GM12891 (cell line): ENCODE measurements around the gene IL27RA.

Experiments
- DNase-seq: peaks from one replicate; pipeline ENCODE4 v3.0.0; 2011; ENCODE audit warnings: low spot score; ENCODE audit not compliant: insufficient read length
- FAIRE-seq: peaks from 2 replicates; lab custom pipeline; 2011; peaks lifted over from hg19 to GRCh38; lab: Jason Lieb, UNC
- PAX5 ChIP-seq: IDR thresholded peaks from 2 replicates; pipeline ENCODE4 v1.6.1; 2011; ENCODE audit warnings: low read length, moderate library complexity, mild to moderate bottlenecking; ENCODE audit not compliant: insufficient read depth, severe bottlenecking
- POLR2A ChIP-seq: IDR thresholded peaks from 2 replicates; pipeline ENCODE4 v1.6.1; 2011; ENCODE audit warnings: low read depth, low read length, control low read depth
- POLR2AphosphoS5 ChIP-seq: IDR thresholded peaks from 2 replicates; pipeline ENCODE4 v1.6.1; 2011; ENCODE audit warnings: low read depth, low read length, control low read depth
- POU2F2 ChIP-seq: IDR thresholded peaks from 2 replicates; pipeline ENCODE4 v1.6.1; 2011; ENCODE audit warnings: low read depth, mild to moderate bottlenecking, control low read depth, low read length, moderate library complexity
- SPI1 ChIP-seq: IDR thresholded peaks from 2 replicates; pipeline ENCODE4 v1.6.1; 2011; ENCODE audit warnings: low read depth, low read length, control low read depth
- TAF1 ChIP-seq: IDR thresholded peaks from 2 replicates; pipeline ENCODE4 v1.6.1; 2011; ENCODE audit warnings: low read depth, low read length, control low read depth

IL27RA gene

GRCh38 chr19:14053032-14053431 lies 21.5 kb downstream of the IL27RA start:
- no peak for TF ChIP-seq PAX5
- TF ChIP-seq POLR2AphosphoS5, result no peak
- DNase-seq (no peak), FAIRE-seq (no peak)

- FAIRE-seq (no peak), DNase-seq (no peak)
- TF ChIP-seq POLR2A (peak; percentile 18; the same call in 1 of the 2 replicates), SPI1 (no peak), POU2F2 (no peak), TAF1 (no peak), PAX5 (no peak), POLR2AphosphoS5 (0 out of 2 replicates have a peak, but pooled peaks have one; percentile 6)
These were observed 21.9 kb downstream of the IL27RA start for GRCh38 chr19:14053500-14053899.

- DNase-seq (no peak), FAIRE-seq (no peak)
- TF ChIP-seq POLR2AphosphoS5 (no peak), PAX5 (no peak)
These were observed 22.5 kb downstream of the IL27RA start for GRCh38 chr19:14054099-14054498.

GRCh38 chr19:14054721-14055120 lies 23.2 kb downstream of the IL27RA start:
- TF ChIP-seq PAX5, result no peak
- TF ChIP-seq SPI1, result no peak
- no peak for TF ChIP-seq POLR2A
- no peak for TF ChIP-seq POLR2AphosphoS5
- no peak for TF ChIP-seq POU2F2
- DNase-seq (no peak), FAIRE-seq (no peak)

- FAIRE-seq (no peak), DNase-seq (no peak)
- TF ChIP-seq PAX5 (no peak), POLR2A (no peak), POLR2AphosphoS5 (no peak), POU2F2 (no peak), TAF1 (no peak), SPI1 (no peak)
These were observed 23.8 kb downstream of the IL27RA start for GRCh38 chr19:14055396-14055795.

GRCh38 chr19:14056069-14056666 lies 24.6 kb downstream of the IL27RA start:
- no peak for TF ChIP-seq POU2F2
- TF ChIP-seq SPI1, result no peak
- TF ChIP-seq POLR2A, result no peak
- TF ChIP-seq PAX5, result no peak
- TF ChIP-seq TAF1, result no peak
- TF ChIP-seq POLR2AphosphoS5, result no peak
- no peak for FAIRE-seq
- DNase-seq, result no peak

- no peak for DNase-seq
- FAIRE-seq, result no peak
- TF ChIP-seq PAX5 (no peak), POLR2AphosphoS5 (no peak), TAF1 (no peak), POLR2A (no peak), SPI1 (no peak), POU2F2 (no peak)
These were observed 25.3 kb downstream of the IL27RA start for GRCh38 chr19:14056741-14057356.

- TF ChIP-seq POU2F2 (no peak), POLR2A (no peak), SPI1 (no peak), POLR2AphosphoS5 (no peak), TAF1 (no peak), PAX5 (no peak)
- no peak for FAIRE-seq
- no peak for DNase-seq
These were observed 26.9 kb downstream of the IL27RA start for GRCh38 chr19:14058182-14059092.

- TF ChIP-seq SPI1 (no peak), POLR2AphosphoS5 (no peak), POU2F2 (no peak), PAX5 (no peak), POLR2A (no peak), TAF1 (no peak)
- no peak for FAIRE-seq
- peak; percentile 57 for DNase-seq
These were observed 27.5 kb downstream of the IL27RA start for GRCh38 chr19:14059093-14059480.

- TF ChIP-seq PAX5, result no peak
- no peak for TF ChIP-seq POLR2AphosphoS5
- no peak for TF ChIP-seq SPI1
- no peak for TF ChIP-seq POLR2A
- TF ChIP-seq TAF1, result no peak
- TF ChIP-seq POU2F2, result no peak
- DNase-seq (peak; percentile 3), FAIRE-seq (no peak)
These were observed 28.1 kb downstream of the IL27RA start for GRCh38 chr19:14059652-14060155.
